ENCODE data around the gene FHL2.

The FHL2 gene

GRCh38 chr2:105361102-105361889, 37.6 kb downstream of the FHL2 start:
- Histone ChIP-seq H3K9me3 (ENCODE audit: insufficient read depth, low read length) (no peaks in the 10 kb centered on the region), H3K4me3 (ENCODE audit: insufficient read length, low read depth) (no peak overlapping the region), H3K27me3 (ENCODE audit: insufficient read depth, insufficient read length) (no peaks in the 10 kb centered on the region), H3K36me3 (ENCODE audit: insufficient read depth, insufficient read length, low read length) (peaks cover 78% of the 10 kb centered on the region), H3K9ac (ENCODE audit: insufficient read length, low read depth) (no peak overlapping the region), H3K4me1 (ENCODE audit: insufficient read depth, insufficient read length) (no peaks in the 10 kb centered on the region)
- TF ChIP-seq YY1 (IDR thresholded peaks at IDR 0.05; ENCODE audit: insufficient read depth, insufficient read length) (no peak), SUZ12 (IDR thresholded peaks at IDR 0.05; ENCODE audit: extremely low read depth, insufficient read depth, insufficient read length) (no peak)
- no peak for DNase-seq (ENCODE audit: low read depth, low spot score)

GRCh38 chr2:105358593-105358992, 40.3 kb downstream of the FHL2 start:
- DNase-seq (ENCODE audit: low read depth, low spot score), result no peak
- Histone ChIP-seq H3K9me3 (ENCODE audit: insufficient read depth, low read length) (no peaks in the 10 kb centered on the region), H3K4me3 (ENCODE audit: insufficient read length, low read depth) (no peak overlapping the region), H3K4me1 (ENCODE audit: insufficient read depth, insufficient read length) (no peaks in the 10 kb centered on the region), H3K36me3 (ENCODE audit: insufficient read depth, insufficient read length, low read length) (peaks cover 54% of the 10 kb centered on the region), H3K9ac (ENCODE audit: insufficient read length, low read depth) (no peak overlapping the region), H3K27me3 (ENCODE audit: insufficient read depth, insufficient read length) (no peaks in the 10 kb centered on the region)
- TF ChIP-seq YY1 (IDR thresholded peaks at IDR 0.05; ENCODE audit: insufficient read depth, insufficient read length) (no peak), ZNF274 (IDR thresholded peaks at IDR 0.05; ENCODE audit: low read depth, low read length) (no peak), SUZ12 (IDR thresholded peaks at IDR 0.05; ENCODE audit: extremely low read depth, insufficient read depth, insufficient read length) (no peak)

- no peak for DNase-seq (ENCODE audit: low read depth, low spot score)
- Histone ChIP-seq H3K4me3 (ENCODE audit: insufficient read length, low read depth) (no peak overlapping the region), H3K36me3 (ENCODE audit: insufficient read depth, insufficient read length, low read length) (peaks cover 43% of the 10 kb centered on the region), H3K9me3 (ENCODE audit: insufficient read depth, low read length) (no peaks in the 10 kb centered on the region), H3K4me1 (ENCODE audit: insufficient read depth, insufficient read length) (no peaks in the 10 kb centered on the region), H3K27me3 (ENCODE audit: insufficient read depth, insufficient read length) (no peaks in the 10 kb centered on the region), H3K9ac (ENCODE audit: insufficient read length, low read depth) (no peak overlapping the region)
- TF ChIP-seq SUZ12 (IDR thresholded peaks at IDR 0.05; ENCODE audit: extremely low read depth, insufficient read depth, insufficient read length), result no peak
- no peak for TF ChIP-seq ZNF274 (IDR thresholded peaks at IDR 0.05; ENCODE audit: low read depth, low read length)
- TF ChIP-seq YY1 (IDR thresholded peaks at IDR 0.05; ENCODE audit: insufficient read depth, insufficient read length), result no peak
Observed at GRCh38 chr2:105357122-105357521, 41.7 kb downstream of the FHL2 start.

DNA sequence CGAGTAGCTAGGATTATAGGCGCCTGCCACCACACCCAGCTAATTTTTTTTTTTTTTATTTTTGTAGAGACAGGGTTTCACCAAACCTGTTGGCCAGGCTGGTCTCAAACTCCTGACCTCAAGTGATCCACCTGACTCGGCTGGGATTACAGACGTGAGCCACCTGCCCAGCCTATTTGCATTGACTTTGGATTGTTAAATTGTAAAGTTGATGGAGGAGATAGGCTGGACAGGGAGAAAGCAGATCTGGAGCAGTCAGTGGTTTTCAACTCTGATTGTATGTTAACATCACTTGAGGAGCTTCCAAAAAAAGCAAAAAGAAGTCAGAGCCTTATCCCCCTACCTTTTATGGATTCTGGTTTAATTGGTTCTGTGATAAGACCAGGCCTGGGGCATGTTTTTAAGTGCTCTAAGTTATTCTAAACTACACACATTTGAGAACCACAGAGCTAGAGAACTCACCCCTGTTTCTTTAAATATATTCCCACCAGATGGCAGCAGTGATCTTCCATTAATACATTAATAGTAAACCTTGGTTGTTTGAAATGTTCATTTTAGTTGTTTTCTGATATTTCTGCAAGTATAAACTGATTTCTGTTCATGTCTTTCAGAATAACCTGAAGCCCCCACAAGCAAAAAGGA, 54.0 kb downstream of the FHL2 start:
- no peaks in the 10 kb centered on the region for H3K27me3 ChIP-seq (ENCODE audit: insufficient read depth, insufficient read length)
- no peak overlapping the region for H3K9ac ChIP-seq (ENCODE audit: insufficient read length, low read depth)
- peaks cover 93% of the 10 kb centered on the region for H3K36me3 ChIP-seq (ENCODE audit: insufficient read depth, insufficient read length, low read length)
- H3K9me3 ChIP-seq (ENCODE audit: insufficient read depth, low read length), result no peaks in the 10 kb centered on the region
- TF ChIP-seq SUZ12 (IDR thresholded peaks at IDR 0.05; ENCODE audit: extremely low read depth, insufficient read depth, insufficient read length), result no peak
- TF ChIP-seq YY1 (IDR thresholded peaks at IDR 0.05; ENCODE audit: insufficient read depth, insufficient read length), result no peak
- TF ChIP-seq ZNF274 (IDR thresholded peaks at IDR 0.05; ENCODE audit: low read depth, low read length), result no peak
- no peaks in the 10 kb centered on the region for H3K4me1 ChIP-seq (ENCODE audit: insufficient read depth, insufficient read length)
- H3K4me3 ChIP-seq (ENCODE audit: insufficient read length, low read depth), result no peak overlapping the region
- no peak for DNase-seq (ENCODE audit: low read depth, low spot score)

GRCh38 chr2:105339414-105339813, 59.4 kb downstream of the FHL2 start:
- TF ChIP-seq ZNF274 (IDR thresholded peaks at IDR 0.05; ENCODE audit: low read depth, low read length) (no peak), YY1 (IDR thresholded peaks at IDR 0.05; ENCODE audit: insufficient read depth, insufficient read length) (no peak), SUZ12 (IDR thresholded peaks at IDR 0.05; ENCODE audit: extremely low read depth, insufficient read depth, insufficient read length) (no peak)
- no peak for DNase-seq (ENCODE audit: low read depth, low spot score)
- Histone ChIP-seq H3K9ac (ENCODE audit: insufficient read length, low read depth) (peak overlapping the region; percentile 24), H3K4me1 (ENCODE audit: insufficient read depth, insufficient read length) (no peaks in the 10 kb centered on the region), H3K36me3 (ENCODE audit: insufficient read depth, insufficient read length, low read length) (peaks cover 69% of the 10 kb centered on the region), H3K27me3 (ENCODE audit: insufficient read depth, insufficient read length) (no peaks in the 10 kb centered on the region), H3K9me3 (ENCODE audit: insufficient read depth, low read length) (no peaks in the 10 kb centered on the region), H3K4me3 (ENCODE audit: insufficient read length, low read depth) (no peak overlapping the region)

- TF ChIP-seq SUZ12 (IDR thresholded peaks at IDR 0.05; ENCODE audit: extremely low read depth, insufficient read depth, insufficient read length) (no peak), YY1 (IDR thresholded peaks at IDR 0.05; ENCODE audit: insufficient read depth, insufficient read length) (no peak), ZNF274 (IDR thresholded peaks at IDR 0.05; ENCODE audit: low read depth, low read length) (no peak)
- peak overlapping the region; percentile 87 for H3K9ac ChIP-seq (ENCODE audit: insufficient read length, low read depth)
- no peaks in the 10 kb centered on the region for H3K27me3 ChIP-seq (ENCODE audit: insufficient read depth, insufficient read length)
- H3K4me1 ChIP-seq (ENCODE audit: insufficient read depth, insufficient read length), result no peaks in the 10 kb centered on the region
- peak overlapping the region; percentile 91 for H3K4me3 ChIP-seq (ENCODE audit: insufficient read length, low read depth)
- no peaks in the 10 kb centered on the region for H3K9me3 ChIP-seq (ENCODE audit: insufficient read depth, low read length)
- DNase-seq (ENCODE audit: low read depth, low spot score), result no peak
- H3K36me3 ChIP-seq (ENCODE audit: insufficient read depth, insufficient read length, low read length), result peaks cover 66% of the 10 kb centered on the region
Observed at GRCh38 chr2:105338020-105338385, 60.8 kb downstream of the FHL2 start.

Measured in NT2/D1 (cell line).